Spleen (tissue), 11 donors: ENCODE measurements around the gene RHBDL2. TPM values are rescaled to one million over a fixed set of nuclear protein-coding genes. Genes with fewer than 3 reads are reported as not detected.
A peak's percentile ranks its signal among the peaks of the same experiment; 100 is the strongest.
"Not testable (repeated sequence)": the region's sequence is repeated elsewhere in the genome, so short reads cannot be mapped to it uniquely, and the experiment has no call there.

ENCODE experiments used
- DNase-seq: peaks from one replicate; pipeline ENCODE4 v3.0.0-alpha.2; 2020
- H3K27ac ChIP-seq, 8 donors: fragments of 200-600 bp; sonication (generic) in 7 of 8; 1 replicate in 4 of 8; 2 replicates in 4 of 8; pipeline versions ENCODE4 v1.5.0 to v1.8.0; 2016 to 2021; ENCODE audit warnings: inconsistent platforms in 4 of 8, mild to moderate bottlenecking in 4 of 8, moderate library complexity in 1 of 8
- H3K27me3 ChIP-seq, 7 donors: fragments of 200-600 bp; sonication (generic) in 6 of 7; replicated peaks in 1 of 7; 1 replicate in 4 of 7; 2 replicates in 3 of 7; pipeline versions ENCODE4 v1.5.0 to v1.8.0; 2016 to 2021; ENCODE audit warnings: inconsistent platforms in 3 of 7, mild to moderate bottlenecking in 1 of 7
- H3K36me3 ChIP-seq, 6 donors: fragments of 200-600 bp; sonication (generic) in 5 of 6; 1 replicate in 4 of 6; 2 replicates in 2 of 6; pipeline versions ENCODE4 v1.5.0 to v1.8.0; 2016 to 2021; ENCODE audit warnings: inconsistent platforms in 2 of 6
- H3K4me1 ChIP-seq, 6 donors: fragments of 200-600 bp; sonication (generic) in 5 of 6; 1 replicate in 3 of 6; 2 replicates in 3 of 6; pipeline versions ENCODE4 v1.5.0 to v1.8.0; 2016 to 2021; ENCODE audit warnings: inconsistent platforms in 3 of 6
- H3K4me3 ChIP-seq, 8 donors: fragments of 200-600 bp; sonication (generic) in 7 of 8; 1 replicate in 4 of 8; 2 replicates in 4 of 8; pipeline versions ENCODE4 v1.5.0 to v1.8.0; 2016 to 2021; ENCODE audit warnings: inconsistent platforms in 4 of 8, mild to moderate bottlenecking in 4 of 8, moderate library complexity in 2 of 8
- H3K9me3 ChIP-seq, 8 donors: fragments of 200-600 bp; sonication (generic) in 7 of 8; 1 replicate in 4 of 8; 2 replicates in 4 of 8; pipeline versions ENCODE4 v1.5.0 to v1.8.0; 2016 to 2021; ENCODE audit warnings: inconsistent platforms in 4 of 8
- POLR2AphosphoS5 ChIP-seq, 3 donors: sonication (generic); formaldehyde crosslinking; IDR thresholded peaks; one replicate each; pipeline ENCODE4 v1.5.1; 2017; ENCODE audit warnings: antibody characterized with exemption in 3 of 3
- WGBS, 5 donors: extraction: QIAGEN DNeasy Blood & Tissue Kit in 3 of 5; methylation state at CpG; one replicate each; pipeline versions ENCODE4 v1.1.5 to v1.1.7; 2013 to 2018; 5-methylcytosine and 5-hydroxymethylcytosine counted together
- intact Hi-C: fragments of 100-400 bp; cut with DNase I; formaldehyde crosslinking; loops from one replicate; pipeline ENCODE4 v1.15.0; 2023; ENCODE audit warnings: low total_unique reads
- polyA plus RNA-seq, 3 donors: library from polyadenylated mRNA; stranded (reverse); fragments of 200-250 nt; gene quantifications; one replicate each; pipeline ENCODE4 v1.2.1, GENCODE V29; 2013
- small RNA-seq, 4 donors: library from RNA; depleted of rRNA; stranded (forward); fragments of <200 nt; gene quantifications; one replicate each; pipeline ENCODE3, GENCODE V24; 2016
- total RNA-seq, 7 donors: library from RNA; depleted of rRNA in 3 of 7; stranded (reverse); fragments of >200 nt in 3 of 7; fragmentation: NEBNext Ultra II Directional in 4 of 7; extraction: Animal tissue kit (Norgen Biotek cat#: 25700) in 4 of 7; gene quantifications; one replicate each; pipeline versions ENCODE4 v1.1.0 to v1.2.1, GENCODE V29; 2016 to 2021
- TF ChIP-seq, protein P1 (sequence below), 11 experiments: fragments of 200-600 bp in 7 of 11; fragments of 450-650 bp in 4 of 11; sonication (generic) in 4 of 11; IDR thresholded peaks in 8 of 11; conservative IDR thresholded peaks in 3 of 11; 1 replicate in 7 of 11; 2 replicates in 4 of 11; pipeline versions ENCODE4 v1.4.0 to v1.8.0; 2016 to 2021; ENCODE audit warnings: antibody characterized with exemption in 11 of 11, inconsistent platforms in 4 of 11, mild to moderate bottlenecking in 1 of 11
- donor health status: healthy with polysubstance abuse.
- donor health status: DM: no; HTN: no; CAD: no; lungs with moderate emphysema.
- donor health status: DM: no; HTN: no; CAD: no.
- donor health status: Bipolar disorder and iron deficiency.
- donor health status: healthy.
- donor health status: DM: no; HTN: no; CAD: no.
- donor health status: DM: yes; HTN: yes; CAD: no.

The RHBDL2 gene
- total and polyA plus RNA-seq, 10 donors, result 0.07 to 1.9 (median 0.32) TPM; not detected in 4

DNA sequence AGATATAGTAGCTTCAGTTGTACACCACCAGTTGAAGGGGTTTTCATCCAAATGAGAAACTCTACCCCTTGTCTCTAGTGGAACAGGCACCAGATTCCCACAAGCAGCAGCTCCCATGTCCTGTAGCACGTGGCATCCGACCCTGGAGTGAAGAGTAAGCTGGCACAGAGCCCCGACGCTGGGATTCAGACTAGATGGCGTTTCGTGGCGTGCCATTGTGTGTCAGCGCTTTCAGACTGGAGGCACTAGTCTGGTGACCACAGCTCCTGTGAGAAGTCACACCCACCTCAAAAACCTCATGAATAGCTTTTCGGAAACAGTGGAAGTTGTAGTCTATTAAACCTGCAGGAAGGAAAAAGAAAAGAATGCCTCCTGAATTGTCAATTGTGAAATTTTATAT is 102.3 kb downstream of the RHBDL2 start:
- no peaks in the 10 kb centered on the region for H3K27me3 ChIP-seq
- peaks cover 0 to 76% (median 41%) of the 10 kb centered on the region in 6 donors for H3K36me3 ChIP-seq
- TF ChIP-seq, protein P1, sequence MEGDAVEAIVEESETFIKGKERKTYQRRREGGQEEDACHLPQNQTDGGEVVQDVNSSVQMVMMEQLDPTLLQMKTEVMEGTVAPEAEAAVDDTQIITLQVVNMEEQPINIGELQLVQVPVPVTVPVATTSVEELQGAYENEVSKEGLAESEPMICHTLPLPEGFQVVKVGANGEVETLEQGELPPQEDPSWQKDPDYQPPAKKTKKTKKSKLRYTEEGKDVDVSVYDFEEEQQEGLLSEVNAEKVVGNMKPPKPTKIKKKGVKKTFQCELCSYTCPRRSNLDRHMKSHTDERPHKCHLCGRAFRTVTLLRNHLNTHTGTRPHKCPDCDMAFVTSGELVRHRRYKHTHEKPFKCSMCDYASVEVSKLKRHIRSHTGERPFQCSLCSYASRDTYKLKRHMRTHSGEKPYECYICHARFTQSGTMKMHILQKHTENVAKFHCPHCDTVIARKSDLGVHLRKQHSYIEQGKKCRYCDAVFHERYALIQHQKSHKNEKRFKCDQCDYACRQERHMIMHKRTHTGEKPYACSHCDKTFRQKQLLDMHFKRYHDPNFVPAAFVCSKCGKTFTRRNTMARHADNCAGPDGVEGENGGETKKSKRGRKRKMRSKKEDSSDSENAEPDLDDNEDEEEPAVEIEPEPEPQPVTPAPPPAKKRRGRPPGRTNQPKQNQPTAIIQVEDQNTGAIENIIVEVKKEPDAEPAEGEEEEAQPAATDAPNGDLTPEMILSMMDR (IDR thresholded peaks at IDR 0.05 in 8 of 11, conservative IDR thresholded peaks at IDR 0.05 in 3 of 11), result no peak
- peak in 2 of 3 donors; percentile 14 to 37 for TF ChIP-seq POLR2AphosphoS5 (IDR thresholded peaks at IDR 0.05)
- no peak overlapping the region for H3K4me3 ChIP-seq
- 66 to 86% (median 73%) methylated on average over 9 of the region's 9 CpGs for WGBS, 5 donors
- intact Hi-C loops, result loop anchor here (10.0 kb wide), 1 partner anchor 805 kb away; no protein-coding TSS in a partner anchor
- no peak for DNase-seq
- H3K9me3 ChIP-seq, result no peaks in the 10 kb centered on the region
- peaks cover 0 to 53% (median 18%) of the 10 kb centered on the region in 6 donors for H3K4me1 ChIP-seq
- H3K27ac ChIP-seq, result no peak overlapping the region

DNA sequence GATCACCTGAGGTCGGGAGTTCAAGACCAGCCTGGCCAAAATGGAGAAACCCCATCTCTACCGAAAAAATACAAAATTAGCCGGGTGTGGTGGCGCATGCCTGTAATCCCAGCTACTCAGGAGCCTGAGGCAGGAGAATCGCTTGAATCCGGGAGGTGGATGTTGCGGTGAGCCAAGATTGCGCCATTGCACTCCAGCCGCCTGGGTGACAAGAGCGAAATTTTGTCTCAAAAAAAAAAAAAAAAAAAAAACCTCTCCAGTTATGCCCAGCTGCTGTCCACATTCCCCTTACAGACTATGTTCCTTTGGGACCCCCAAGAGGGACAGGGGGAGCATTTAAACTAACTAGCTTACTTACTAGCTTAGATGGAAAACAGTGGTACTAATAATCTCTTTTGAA is 105.3 kb downstream of the RHBDL2 start:
- H3K9me3 ChIP-seq, DNase-seq, H3K27ac ChIP-seq, H3K4me3 ChIP-seq, H3K27me3 ChIP-seq: not testable (repeated sequence)
- 63 to 93% (median 73%) methylated on average over 10 of the region's 10 CpGs for WGBS, 5 donors
- Histone ChIP-seq H3K36me3 (peaks cover 0 to 45% (median 21%) of the 10 kb centered on the region in 6 donors), H3K4me1 (peaks cover 0 to 50% (median 25%) of the 10 kb centered on the region in 6 donors)
- intact Hi-C loops, result loop anchor here (10.0 kb wide), 1 partner anchor 802 kb away; no protein-coding TSS in a partner anchor

Small RNAs within 50 kb of the gene (small RNA-seq; reads per million reads assigned to genes)
- gene GJA9-MYCBP (0 reads per million in 4 donors), gene RF00019 (0 reads per million in 4 donors), gene RNU6-605P (0 reads per million in 4 donors)

Other genes with a start within 250 kb of the RHBDL2 start
- gene RRAGC, start 82.1 kb downstream of the RHBDL2 start, total RNA-seq, result 10 to 100 TPM; 17.3 to 28.1 (median 22.4) TPM
- gene RRAGC, start 82.1 kb downstream of the RHBDL2 start, polyA plus RNA-seq, result 10 to 100 TPM in 2 of 3 donors, 1 to 10 TPM in 1; 9.4 to 18.2 (median 13.2) TPM
- 10 to 100 TPM in 5 of 7 donors, 1 to 10 TPM in 2; 8.1 to 20.9 (median 14.9) TPM for gene MYCBP, start 68.5 kb downstream of the RHBDL2 start, total RNA-seq
- 10 to 100 TPM in 2 of 3 donors, 1 to 10 TPM in 1; 8.3 to 14.5 (median 11.0) TPM for gene MYCBP, start 68.5 kb downstream of the RHBDL2 start, polyA plus RNA-seq
- not detected for gene GJA9, start 60.2 kb downstream of the RHBDL2 start, total RNA-seq
- under 1 TPM in 1 of 3 donors, not detected in 2; 0.06 TPM for gene GJA9, start 60.2 kb downstream of the RHBDL2 start, polyA plus RNA-seq
- 10 to 100 TPM; 40.0 to 57.2 (median 45.6) TPM for gene AKIRIN1, start 49.4 kb upstream of the RHBDL2 start, total RNA-seq
- 10 to 100 TPM; 16.2 to 29.8 (median 21.7) TPM for gene AKIRIN1, start 49.4 kb upstream of the RHBDL2 start, polyA plus RNA-seq
- 100 to 1,000 TPM in 5 of 7 donors, 10 to 100 TPM in 2; 89.7 to 296 (median 120) TPM for gene NDUFS5, start 84.5 kb upstream of the RHBDL2 start, total RNA-seq
- gene NDUFS5, start 84.5 kb upstream of the RHBDL2 start, polyA plus RNA-seq, result 100 to 1,000 TPM; 292 to 338 (median 297) TPM